Thoracic aorta (tissue), 2 donors: ENCODE data around the gene MREG. TPM values are rescaled to one million over a fixed set of nuclear protein-coding genes. Genes with fewer than 3 reads are reported as not detected.
A peak's percentile ranks its signal among the peaks of the same experiment; 100 is the strongest.

Experiments used
- ATAC-seq: fragments of 150-250 bp; one replicate; pipeline ENCODE4 v1.8.0; 2017; ENCODE audit warnings: low read depth; ENCODE audit not compliant: insufficient number of reproducible peaks, low FRiP score
- DNase-seq: peaks from one replicate; pipeline ENCODE4 v3.0.0-alpha.2; 2020; ENCODE audit warnings: low spot score
- H3K27ac ChIP-seq, 2 donors: fragments of 200-600 bp; sonication (generic); 1 replicate in 1 of 2; 2 replicates in 1 of 2; pipeline ENCODE4 v1.5.1; 2016; ENCODE audit warnings: mild to moderate bottlenecking in 2 of 2, moderate library complexity in 2 of 2
- H3K27me3 ChIP-seq: fragments of 200-600 bp; sonication (generic); replicated peaks from 2 replicates; pipeline ENCODE4 v1.6.0; 2016; ENCODE audit warnings: mild to moderate bottlenecking; ENCODE audit not compliant: insufficient read depth
- H3K36me3 ChIP-seq: fragments of 200-600 bp; sonication (generic); one replicate; pipeline ENCODE4 v1.5.1; 2016
- H3K4me1 ChIP-seq, 2 donors: fragments of 200-600 bp; sonication (generic); 1 replicate in 1 of 2; 2 replicates in 1 of 2; pipeline versions ENCODE4 v1.5.1 to v1.6.0; 2016; ENCODE audit warnings: low read depth in 2 of 2, mild to moderate bottlenecking in 1 of 2; ENCODE audit not compliant: control insufficient read depth in 1 of 2
- H3K4me3 ChIP-seq: fragments of 200-600 bp; sonication (generic); 2 replicates; pipeline ENCODE4 v1.5.1; 2016; ENCODE audit warnings: mild to moderate bottlenecking
- H3K9me3 ChIP-seq: fragments of 200-600 bp; sonication (generic); 2 replicates; pipeline ENCODE4 v1.5.1; 2016
- CTCF ChIP-seq: fragments of 200-600 bp; sonication (generic); IDR thresholded peaks from one replicate; pipeline ENCODE4 v1.5.1; 2019; ENCODE audit warnings: antibody characterized with exemption
- total RNA-seq, 2 donors: library from RNA; depleted of rRNA; stranded (reverse); fragments of >200 nt; gene quantifications; one replicate each; pipeline versions ENCODE4 v1.1.0 to v1.2.3, GENCODE V29; 2016

MREG gene
- 10 to 100 TPM in 1 of 2 donors, 1 to 10 TPM in 1; 1.6 to 10.7 TPM for total RNA-seq

GRCh38 chr2:216013080-216013909 lies at the start of gene MREG:
TSS of gene MREG (minus strand) at chr2:216013551. CDS start at chr2:216013327, 224 bp downstream.
- Histone ChIP-seq H3K36me3 (no peaks in the 10 kb centered on the region), H3K4me1 (peaks cover 8 to 15% of the 10 kb centered on the region in 2 donors), H3K27me3 (no peaks in the 10 kb centered on the region), H3K9me3 (no peaks in the 10 kb centered on the region), H3K27ac (no peak within 1 kb of the TSS), H3K4me3 (peak within 1 kb of the TSS; percentile 93)
- peak; percentile 71 for ATAC-seq
- no peak for DNase-seq
- TF ChIP-seq CTCF, result peak; percentile 62

- no peak for TF ChIP-seq CTCF
- DNase-seq (no peak), ATAC-seq (no peak)
- Histone ChIP-seq H3K27ac (no peak overlapping the region), H3K4me3 (no peak overlapping the region), H3K27me3 (no peaks in the 10 kb centered on the region), H3K4me1 (no peaks in the 10 kb centered on the region), H3K9me3 (no peaks in the 10 kb centered on the region), H3K36me3 (no peaks in the 10 kb centered on the region)
These were observed 46.0 kb upstream of the MREG start for GRCh38 chr2:216059233-216059834.

GRCh38 chr2:216057688-216058193 lies 44.4 kb upstream of the MREG start:
- H3K4me1 ChIP-seq, result no peaks in the 10 kb centered on the region
- DNase-seq, result no peak
- ATAC-seq, result no peak
- no peak overlapping the region for H3K27ac ChIP-seq
- no peak for TF ChIP-seq CTCF
- H3K4me3 ChIP-seq, result peak overlapping the region; percentile 35
- H3K27me3 ChIP-seq, result no peaks in the 10 kb centered on the region
- H3K36me3 ChIP-seq, result no peaks in the 10 kb centered on the region
- H3K9me3 ChIP-seq, result no peaks in the 10 kb centered on the region

- Histone ChIP-seq H3K4me1 (no peaks in the 10 kb centered on the region), H3K27ac (no peak overlapping the region), H3K36me3 (no peaks in the 10 kb centered on the region), H3K4me3 (no peak overlapping the region), H3K9me3 (no peaks in the 10 kb centered on the region), H3K27me3 (no peaks in the 10 kb centered on the region)
- ATAC-seq (no peak), DNase-seq (no peak)
- no peak for TF ChIP-seq CTCF
These were observed 43.4 kb upstream of the MREG start for GRCh38 chr2:216056739-216057138.

- H3K4me3 ChIP-seq, result no peak overlapping the region
- no peaks in the 10 kb centered on the region for H3K36me3 ChIP-seq
- H3K27me3 ChIP-seq, result no peaks in the 10 kb centered on the region
- no peaks in the 10 kb centered on the region for H3K9me3 ChIP-seq
- ATAC-seq (no peak), DNase-seq (no peak)
- H3K27ac ChIP-seq, result no peak overlapping the region
- no peak for TF ChIP-seq CTCF
- no peaks in the 10 kb centered on the region for H3K4me1 ChIP-seq
These were observed 42.3 kb upstream of the MREG start for GRCh38 chr2:216055680-216056079.
